Inflammatory macrophage treated with lipopolysaccharide for 4 hours (primary cell): ENCODE data around the gene SLC9A9.

Source experiments
- DNase-seq: peaks from one replicate; pipeline ENCODE4 v3.0.0-alpha.2; 2020

Gene SLC9A9

GRCh38 chr3:143343944-143344343, 504.3 kb downstream of the SLC9A9 start:
- DNase-seq = no peak

- DNase-seq = no peak
These were observed 505.2 kb downstream of the SLC9A9 start for GRCh38 chr3:143343031-143343430.

DNA sequence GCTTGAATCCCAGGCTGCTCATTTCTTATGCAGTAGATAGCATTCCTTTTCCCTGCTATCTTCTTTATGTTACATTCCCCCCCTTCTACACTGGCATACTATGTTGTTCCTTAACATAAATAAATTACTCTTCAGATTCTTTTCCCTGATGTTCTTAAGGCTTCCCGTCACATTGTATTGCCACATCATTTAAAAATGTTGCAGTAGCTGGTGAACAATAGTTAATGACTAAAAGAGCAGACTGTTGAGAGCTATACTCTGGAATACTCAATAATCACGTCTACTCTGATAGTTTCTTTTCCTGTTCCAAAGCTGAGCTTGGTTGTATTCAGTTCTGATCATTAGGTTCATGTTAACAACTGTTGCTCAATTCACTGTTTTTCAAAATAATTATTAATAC, 508.8 kb downstream of the SLC9A9 start:
- no peak for DNase-seq

GRCh38 chr3:143337387-143337786, 510.9 kb downstream of the SLC9A9 start:
- DNase-seq = no peak

GRCh38 chr3:143334231-143334630, 514.0 kb downstream of the SLC9A9 start:
- DNase-seq = no peak

DNA sequence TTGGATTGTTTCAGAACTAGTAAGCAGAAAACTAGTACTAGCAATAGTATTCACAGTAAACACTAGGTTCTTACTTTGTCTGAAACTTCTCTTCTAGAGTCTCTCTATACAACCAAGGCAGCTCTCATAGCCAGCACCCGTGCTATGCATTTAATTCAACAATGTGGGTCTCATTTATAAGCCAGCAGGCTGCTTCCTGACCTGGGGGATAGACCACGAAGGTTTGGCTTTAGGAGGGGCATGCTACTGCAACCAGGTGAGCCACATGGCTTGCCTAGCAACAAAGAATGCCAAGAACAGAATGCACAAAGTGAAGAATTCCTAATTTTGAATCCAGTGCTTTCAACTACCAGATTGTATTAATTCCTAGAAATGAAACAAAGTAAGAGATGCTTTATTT, 514.9 kb downstream of the SLC9A9 start:
- no peak for DNase-seq

- no peak for DNase-seq
These were observed 516.2 kb downstream of the SLC9A9 start for GRCh38 chr3:143332026-143332425.

DNA sequence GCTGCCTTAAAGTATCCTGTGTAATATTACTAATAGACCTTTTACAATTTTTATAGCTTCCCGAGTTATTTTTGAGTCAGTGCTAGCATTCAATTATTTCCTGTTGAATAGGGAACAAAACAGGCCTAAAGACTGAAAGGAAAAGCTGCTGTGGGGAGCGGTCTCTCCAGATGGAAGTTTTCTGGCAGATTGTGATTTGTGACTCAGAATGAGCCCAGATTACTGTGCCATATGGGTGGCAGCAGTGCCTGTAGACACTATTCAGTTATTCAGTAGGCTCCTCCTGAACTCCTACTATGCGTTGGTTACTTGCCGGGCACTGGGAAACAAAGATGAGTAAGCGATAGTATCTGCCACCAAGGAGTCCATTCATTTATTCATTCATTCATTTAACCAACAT, 516.9 kb downstream of the SLC9A9 start:
- no peak for DNase-seq

DNA sequence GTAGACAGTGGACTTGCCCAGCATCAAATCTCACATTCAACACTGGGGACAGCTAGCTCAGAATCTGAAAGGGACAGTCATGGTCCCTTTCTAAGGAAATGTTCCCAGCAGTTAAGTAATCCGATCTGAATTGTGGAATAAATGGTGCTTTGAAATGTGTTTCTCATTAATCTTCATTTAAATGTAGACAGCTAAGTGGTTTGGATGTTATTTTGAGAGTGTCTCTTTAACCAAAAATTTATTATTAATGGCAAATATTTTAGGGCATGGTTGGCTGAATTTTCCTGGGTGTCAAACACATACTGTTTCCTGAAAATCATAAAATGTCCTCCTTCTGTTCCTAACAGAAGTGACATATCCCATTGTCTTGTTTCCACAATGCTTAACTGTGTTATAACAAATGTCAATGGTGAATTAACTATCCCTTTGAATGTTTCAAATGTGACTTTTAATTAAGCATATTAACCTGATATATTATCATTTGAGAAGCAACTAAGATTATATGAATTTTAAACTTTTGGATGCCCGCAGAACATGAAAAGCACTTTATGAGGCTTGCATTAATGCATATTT, 517.9 kb downstream of the SLC9A9 start:
- DNase-seq = no peak

DNA sequence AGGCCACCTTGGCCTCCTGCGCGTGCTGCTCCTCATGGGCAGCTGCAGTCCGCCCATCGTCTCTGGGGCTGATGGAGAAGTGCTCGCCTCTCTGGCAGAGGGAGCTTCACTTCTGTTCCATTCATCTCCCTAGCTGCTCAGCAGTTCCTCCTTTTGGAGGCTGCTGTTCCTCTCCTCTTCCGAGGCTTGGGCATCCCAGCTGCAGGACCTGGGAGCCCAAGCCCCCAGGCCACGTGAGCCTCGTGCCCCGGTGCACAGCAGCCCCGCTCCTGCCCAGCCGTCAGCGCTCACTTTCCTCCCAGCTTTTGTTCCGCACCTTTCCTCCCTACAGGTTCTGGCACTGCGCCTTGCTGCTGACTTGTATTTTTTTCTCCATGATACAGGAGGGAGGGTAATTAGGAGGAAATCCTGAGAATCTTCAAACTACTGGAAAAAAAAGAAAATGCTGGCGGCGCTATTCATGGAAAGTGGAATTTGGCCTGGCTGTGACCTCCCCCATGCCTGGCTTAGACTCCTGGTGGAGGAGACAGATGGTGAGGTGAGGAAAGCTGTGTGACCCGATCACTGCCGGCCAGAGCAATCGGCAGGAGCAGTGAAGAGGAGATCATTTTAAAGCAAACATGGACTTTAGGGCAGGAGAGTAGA, 518.6 kb downstream of the SLC9A9 start:
- peak; percentile 27 for DNase-seq

DNA sequence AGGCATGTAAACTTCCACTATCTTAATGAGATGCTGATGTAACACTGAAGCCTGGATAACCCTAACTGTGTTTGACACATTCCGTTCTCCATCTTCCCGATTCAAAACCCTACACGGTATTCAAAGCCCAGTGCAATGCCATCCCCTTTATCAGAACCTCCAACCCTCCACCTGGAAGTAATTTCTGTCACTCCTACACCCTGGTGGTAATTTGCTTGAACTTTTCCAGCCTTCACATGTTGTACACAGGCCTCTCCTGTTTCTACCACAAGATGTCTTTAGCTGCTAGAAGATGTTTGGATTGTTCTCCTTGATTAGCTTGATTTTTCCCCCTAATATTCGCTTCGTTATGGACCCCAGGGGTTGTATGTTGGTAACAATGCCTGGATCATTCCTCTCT, 519.8 kb downstream of the SLC9A9 start:
- DNase-seq = no peak

DNA sequence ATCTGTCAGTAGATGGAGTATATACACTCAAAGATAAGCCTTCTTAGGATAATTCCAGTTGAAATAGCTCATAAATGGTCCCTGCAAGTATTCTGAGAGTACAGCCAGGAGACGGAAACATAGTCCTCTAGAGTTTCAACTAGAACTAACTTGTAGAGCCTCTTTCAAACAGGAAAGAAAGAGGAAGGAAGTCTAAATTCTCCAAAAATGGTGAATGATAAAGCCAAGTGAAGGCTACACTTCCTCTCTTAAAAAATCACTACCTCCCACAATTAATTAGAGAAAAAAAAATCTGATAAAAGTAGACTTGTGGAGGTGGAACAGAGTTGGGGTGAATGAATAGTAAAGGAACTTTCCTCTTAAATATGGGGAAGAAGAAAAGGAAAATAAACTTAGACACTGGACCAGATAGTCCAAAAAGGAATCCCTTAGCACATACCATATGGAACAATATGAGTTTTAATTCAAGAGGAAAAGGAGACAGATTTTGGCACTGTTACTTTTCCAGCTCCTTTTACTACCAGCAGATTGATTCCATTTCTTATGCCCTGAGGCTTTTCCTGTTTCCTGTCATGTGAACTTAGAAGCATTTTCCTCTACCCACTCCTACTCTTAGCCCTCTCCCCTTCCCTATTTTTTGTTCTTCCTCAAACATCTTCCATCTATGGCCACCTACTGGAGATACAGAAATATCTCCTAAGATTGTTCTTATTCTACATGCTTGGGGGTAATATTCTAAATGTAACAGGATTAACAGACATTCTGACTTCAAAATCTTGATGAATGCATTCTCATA, 521.1 kb downstream of the SLC9A9 start:
- DNase-seq = peak; percentile 30

DNA sequence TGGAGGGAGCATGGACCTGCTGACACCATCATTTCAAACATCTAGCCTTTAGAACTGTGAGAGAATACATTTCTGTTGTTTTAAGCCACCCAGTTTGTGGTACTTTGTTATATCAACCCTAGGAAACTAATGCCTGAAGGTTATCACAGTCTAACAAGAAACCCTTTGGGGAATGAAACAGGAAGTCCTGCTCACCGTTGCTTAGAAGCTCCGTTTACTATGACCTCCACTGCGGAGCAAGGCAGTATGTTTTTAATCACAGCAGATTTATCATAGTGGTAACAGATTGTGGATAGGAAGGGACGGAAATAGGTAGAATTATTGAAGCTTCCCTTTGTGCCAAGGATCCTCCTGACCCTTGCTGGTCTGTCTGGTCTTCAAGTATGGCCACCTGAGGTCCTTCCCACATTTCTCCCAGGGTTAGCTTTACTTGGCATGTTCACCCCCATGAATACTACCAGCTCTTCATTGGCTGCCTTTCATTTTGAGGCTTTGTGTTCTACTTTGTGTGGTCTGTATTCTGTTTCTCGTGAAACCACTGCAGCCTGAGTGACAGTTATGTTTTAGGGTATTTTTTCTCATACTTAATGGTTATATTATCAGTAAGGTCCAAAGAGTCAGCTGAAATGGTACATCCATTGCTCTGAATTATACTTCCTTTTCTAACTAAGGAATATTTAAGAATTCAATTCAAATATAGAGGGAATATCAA, 527.1 kb downstream of the SLC9A9 start:
- no peak for DNase-seq

DNA sequence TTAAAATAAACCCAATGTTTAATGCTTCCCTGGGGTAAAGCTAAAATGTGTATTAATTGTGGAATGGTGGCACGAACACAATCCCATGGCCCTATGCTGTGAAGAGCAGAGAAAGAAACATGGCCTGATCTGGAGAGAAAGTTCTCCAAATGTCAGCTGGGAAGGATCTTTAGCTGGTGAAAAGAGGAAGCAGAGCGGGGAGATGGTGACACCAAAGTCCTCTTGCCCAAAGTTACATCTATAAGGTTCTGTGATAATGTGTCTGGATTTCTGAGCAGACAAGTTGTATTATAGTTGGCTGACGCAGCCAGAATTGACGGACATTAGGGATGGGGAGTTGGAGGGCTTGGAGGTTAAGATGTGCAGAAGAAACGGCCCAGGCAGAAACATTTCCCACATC, 532.5 kb downstream of the SLC9A9 start:
- peak; percentile 44 for DNase-seq

GRCh38 chr3:143314251-143315093, 533.8 kb downstream of the SLC9A9 start:
- no peak for DNase-seq

DNA sequence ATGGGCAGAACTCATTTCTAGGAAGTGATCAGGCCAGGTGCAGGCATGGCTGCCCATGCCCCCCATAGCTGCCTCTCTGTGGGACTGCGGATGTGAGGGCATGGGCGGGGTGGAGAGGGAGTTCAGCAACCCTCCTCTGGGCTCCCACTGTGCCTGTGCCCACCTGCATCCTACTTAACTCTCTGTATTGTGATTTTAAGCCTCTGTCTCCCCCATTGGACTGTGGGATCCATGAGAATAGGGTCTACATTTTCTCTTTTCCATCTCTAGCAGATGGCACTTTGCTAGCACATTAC, 534.4 kb downstream of the SLC9A9 start:
- DNase-seq = no peak

- no peak for DNase-seq
These were observed 535.0 kb downstream of the SLC9A9 start for GRCh38 chr3:143313025-143313892.

DNA sequence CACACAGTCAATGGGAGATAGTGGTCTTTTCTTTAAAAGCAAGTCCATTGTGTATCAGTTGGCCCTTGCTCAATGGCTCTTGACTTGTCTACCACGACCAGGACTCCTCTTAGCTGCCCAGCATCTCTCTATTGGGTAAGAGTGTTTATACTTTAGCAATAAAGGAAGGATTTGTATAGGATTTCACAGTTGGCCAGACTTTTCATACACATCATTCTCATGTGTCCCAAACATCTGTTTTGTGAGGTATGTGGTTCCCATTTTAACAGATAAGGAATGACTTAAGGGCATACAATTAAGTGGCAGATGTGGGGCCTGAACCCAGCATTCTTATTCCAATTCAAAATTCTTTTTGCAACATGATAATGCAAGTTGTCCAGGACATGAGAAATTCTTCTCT, 537.2 kb downstream of the SLC9A9 start:
- DNase-seq = peak; percentile 37

- DNase-seq = no peak
These were observed 538.6 kb downstream of the SLC9A9 start for GRCh38 chr3:143309705-143310104.

DNA sequence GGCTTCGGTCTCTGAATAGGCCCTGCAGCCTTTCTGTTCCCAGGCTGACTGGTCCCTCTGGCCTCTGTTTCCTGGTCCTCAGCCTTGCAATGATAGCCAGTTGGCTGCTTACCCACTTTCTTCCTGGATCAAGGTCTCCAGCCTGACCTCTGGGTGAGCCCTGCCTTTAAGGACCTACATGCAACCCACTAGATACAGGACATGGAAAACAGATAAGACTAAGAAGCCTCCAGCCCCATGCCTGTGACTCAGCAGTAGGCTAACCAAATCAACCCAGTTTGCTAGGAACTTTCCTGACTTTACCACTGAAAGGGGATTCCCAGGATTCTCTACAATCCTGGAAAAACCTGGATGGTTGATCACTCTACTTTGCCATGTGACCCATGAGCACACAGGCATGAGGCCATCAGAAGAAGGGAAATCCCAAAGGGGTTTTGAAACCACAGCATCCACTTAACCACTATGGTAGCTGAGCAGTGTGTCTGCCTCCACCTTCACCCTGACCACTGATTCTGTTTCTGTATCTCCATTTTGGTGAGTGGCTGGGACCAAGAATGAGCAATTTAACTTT, 540.6 kb downstream of the SLC9A9 start:
- DNase-seq = peak; percentile 92

DNA sequence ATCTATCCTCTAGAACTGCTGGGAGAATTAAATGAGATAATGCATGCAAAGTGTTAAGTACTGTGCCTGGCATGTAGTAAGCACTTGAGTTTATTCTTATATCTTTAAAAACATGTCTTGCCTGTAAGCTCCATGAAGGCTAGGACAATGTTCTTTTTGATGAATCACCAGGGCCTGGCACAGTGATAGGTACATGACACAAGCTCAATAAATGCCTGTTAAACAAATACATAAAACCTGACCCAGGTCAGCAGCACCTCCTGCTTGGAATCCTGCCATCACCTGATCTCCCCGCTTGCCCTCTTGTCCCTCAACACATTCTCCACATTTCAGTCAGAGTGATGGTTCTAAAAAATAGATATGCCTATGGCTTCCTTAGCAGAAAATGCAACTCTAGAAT, 541.9 kb downstream of the SLC9A9 start:
- no peak for DNase-seq
